Endothelial cell of umbilical vein (primary cell): ENCODE measurements around the gene RPS21.

Experiments used
- CTCF ChIP-seq, 2 donors: IDR thresholded peaks; 1 replicate in 1 of 2; 2 replicates in 1 of 2; pipeline ENCODE4 v1.5.1; 2011; ENCODE audit warnings: low read length in 2 of 2, mild to moderate bottlenecking in 2 of 2, moderate library complexity in 2 of 2, control low read depth in 1 of 2, inconsistent platforms in 1 of 2, low read depth in 1 of 2; ENCODE audit not compliant: insufficient read depth in 1 of 2; ENCODE audit errors: extremely low read depth in 1 of 2
- EZH2 ChIP-seq: IDR thresholded peaks from 2 replicates; pipeline ENCODE4 v1.6.1; 2012; ENCODE audit warnings: borderline replicate concordance, low read depth, mild to moderate bottlenecking, moderate library complexity, low read length, inconsistent platforms; ENCODE audit not compliant: severe bottlenecking
- GATA2 ChIP-seq: IDR thresholded peaks from 2 replicates; pipeline ENCODE4 v1.7.0; 2011; ENCODE audit warnings: low read depth, mild to moderate bottlenecking, moderate library complexity, mixed read lengths, low read length; ENCODE audit not compliant: insufficient read length, insufficient read depth
- POLR2A ChIP-seq: IDR thresholded peaks from 2 replicates; pipeline ENCODE4 v1.6.1; 2012; ENCODE audit warnings: low read depth, mild to moderate bottlenecking, control low read depth, low read length

- TF ChIP-seq POLR2A: no peak
- no peak for TF ChIP-seq GATA2
- TF ChIP-seq CTCF (IDR thresholded peaks at IDR 0.05; ENCODE audit: extremely low read depth in 1 of 2, insufficient read depth in 1 of 2, low read depth in 1 of 2, low read length in 2 of 2): no peak
- TF ChIP-seq EZH2: no peak
These were observed 21.0 kb upstream of the RPS21 start for GRCh38 chr20:62365814-62366369.
